Measurements from ENCODE around the gene CARD11.

DNA sequence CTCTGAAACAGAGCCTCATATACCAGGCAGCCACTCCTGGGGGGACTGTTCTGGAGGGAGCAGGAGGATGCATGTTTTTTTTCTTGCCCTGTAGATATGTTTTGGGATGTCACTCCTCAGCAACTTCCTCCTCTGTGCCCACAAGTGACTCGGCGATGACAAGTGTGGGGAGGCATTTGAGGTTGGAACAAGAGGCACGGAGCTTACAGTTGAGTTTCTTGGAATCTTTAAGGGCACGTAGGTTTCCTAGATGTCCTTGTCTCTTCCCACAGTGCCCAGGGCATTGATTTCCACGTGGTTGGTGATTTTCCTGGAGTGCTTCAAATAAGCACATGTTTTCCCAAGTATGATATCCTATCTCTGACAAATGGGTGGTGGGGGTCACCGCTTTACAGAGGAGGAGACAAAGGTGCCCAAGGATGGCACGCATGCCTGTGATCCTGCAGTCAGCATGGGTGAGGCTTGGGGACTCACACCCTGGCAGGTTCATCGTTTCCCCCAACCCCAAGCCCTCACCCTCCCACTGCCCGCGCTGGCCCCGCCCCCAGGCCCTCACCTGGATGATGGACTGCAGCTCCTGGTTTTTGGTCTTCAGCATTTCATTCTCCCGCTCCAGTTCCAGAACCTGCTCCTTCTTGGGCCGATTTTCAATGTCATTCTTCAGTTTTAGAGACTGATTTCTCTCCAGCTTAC, 104.3 kb downstream of the CARD11 start:
- TF ChIP-seq CTCF (IDR thresholded peaks at IDR 0.05) (no peak), POLR2A (IDR thresholded peaks at IDR 0.05) (no peak), EP300 (IDR thresholded peaks at IDR 0.05; ENCODE audit: low read depth) (no peak), POLR2AphosphoS5 (IDR thresholded peaks at IDR 0.05) (no peak)
